NCI-H2107 (cell line): ENCODE results near the gene REV3L.
"Not testable (repeated sequence)": the region's sequence is repeated elsewhere in the genome, so short reads cannot be mapped to it uniquely, and the experiment has no call there.

Experiments used
- DNase-seq: peaks from one replicate; lab custom pipeline; 2025; lab: John Stamatoyannopoulos, UW

Gene REV3L

GRCh38 chr6:111494951-111495635 is 12.1 kb upstream of the REV3L start:
- DNase-seq, result no peak

GRCh38 chr6:111492499-111492898 is 9.5 kb upstream of the REV3L start:
- DNase-seq, result no peak

GRCh38 chr6:111490067-111490466 is 7.0 kb upstream of the REV3L start:
- DNase-seq, result no peak

GRCh38 chr6:111487661-111488060 is 4.6 kb upstream of the REV3L start:
- DNase-seq, result no peak

- no peak for DNase-seq
Observed at GRCh38 chr6:111486921-111487320, 3.9 kb upstream of the REV3L start.

- no peak for DNase-seq
Observed at GRCh38 chr6:111486475-111486874, 3.5 kb upstream of the REV3L start.

- DNase-seq, result no peak
Observed at GRCh38 chr6:111485342-111485741, 2.3 kb upstream of the REV3L start.

GRCh38 chr6:111484633-111484930 is 1.6 kb upstream of the REV3L start:
- DNase-seq, result no peak

GRCh38 chr6:111483736-111484632 is 966 bp upstream of the REV3L start:
- DNase-seq, result peak; percentile 91

GRCh38 chr6:111482188-111482958 is 645 bp downstream of the REV3L start:
- DNase-seq, result no peak

GRCh38 chr6:111481836-111482187 is 1.2 kb downstream of the REV3L start:
- DNase-seq, result no peak

- DNase-seq, result no peak
Observed at GRCh38 chr6:111480988-111481822, 1.8 kb downstream of the REV3L start.

- no peak for DNase-seq
Observed at GRCh38 chr6:111478749-111479148, 4.3 kb downstream of the REV3L start.

- DNase-seq, result no peak
Observed at GRCh38 chr6:111478064-111478476, 4.9 kb downstream of the REV3L start.

GRCh38 chr6:111477481-111477938 is 5.5 kb downstream of the REV3L start:
- DNase-seq, result no peak

- not testable (repeated sequence) for DNase-seq
Observed at GRCh38 chr6:111476061-111476460, 7.0 kb downstream of the REV3L start.

- no peak for DNase-seq
Observed at GRCh38 chr6:111474771-111475170, 8.2 kb downstream of the REV3L start.

GRCh38 chr6:111474106-111474505 is 8.9 kb downstream of the REV3L start:
- DNase-seq, result no peak

GRCh38 chr6:111472933-111473435 is 10.0 kb downstream of the REV3L start:
- DNase-seq, result no peak

GRCh38 chr6:111471958-111472357 is 11.1 kb downstream of the REV3L start:
- DNase-seq, result no peak

- DNase-seq, result no peak
Observed at GRCh38 chr6:111471533-111471932, 11.5 kb downstream of the REV3L start.

GRCh38 chr6:111470991-111471390 is 12.0 kb downstream of the REV3L start:
- DNase-seq, result no peak
